Spleen (tissue), 11 donors: ENCODE data around the gene IGF1R. TPM values are rescaled to one million over a fixed set of nuclear protein-coding genes. Genes with fewer than 3 reads are reported as not detected.

ENCODE experiments used
- DNase-seq: peaks from one replicate; pipeline ENCODE4 v3.0.0-alpha.2; 2020
- H3K27ac ChIP-seq, 8 donors: fragments of 200-600 bp; sonication (generic) in 7 of 8; 1 replicate in 4 of 8; 2 replicates in 4 of 8; pipeline versions ENCODE4 v1.5.0 to v1.8.0; 2016 to 2021; ENCODE audit warnings: inconsistent platforms in 4 of 8, mild to moderate bottlenecking in 4 of 8, moderate library complexity in 1 of 8
- H3K27me3 ChIP-seq, 7 donors: fragments of 200-600 bp; sonication (generic) in 6 of 7; replicated peaks in 1 of 7; 1 replicate in 4 of 7; 2 replicates in 3 of 7; pipeline versions ENCODE4 v1.5.0 to v1.8.0; 2016 to 2021; ENCODE audit warnings: inconsistent platforms in 3 of 7, mild to moderate bottlenecking in 1 of 7
- H3K36me3 ChIP-seq, 6 donors: fragments of 200-600 bp; sonication (generic) in 5 of 6; 1 replicate in 4 of 6; 2 replicates in 2 of 6; pipeline versions ENCODE4 v1.5.0 to v1.8.0; 2016 to 2021; ENCODE audit warnings: inconsistent platforms in 2 of 6
- H3K4me1 ChIP-seq, 6 donors: fragments of 200-600 bp; sonication (generic) in 5 of 6; 1 replicate in 3 of 6; 2 replicates in 3 of 6; pipeline versions ENCODE4 v1.5.0 to v1.8.0; 2016 to 2021; ENCODE audit warnings: inconsistent platforms in 3 of 6
- H3K4me3 ChIP-seq, 8 donors: fragments of 200-600 bp; sonication (generic) in 7 of 8; 1 replicate in 4 of 8; 2 replicates in 4 of 8; pipeline versions ENCODE4 v1.5.0 to v1.8.0; 2016 to 2021; ENCODE audit warnings: inconsistent platforms in 4 of 8, mild to moderate bottlenecking in 4 of 8, moderate library complexity in 2 of 8
- H3K9me3 ChIP-seq, 8 donors: fragments of 200-600 bp; sonication (generic) in 7 of 8; 1 replicate in 4 of 8; 2 replicates in 4 of 8; pipeline versions ENCODE4 v1.5.0 to v1.8.0; 2016 to 2021; ENCODE audit warnings: inconsistent platforms in 4 of 8
- CTCF ChIP-seq, 11 experiments: fragments of 200-600 bp in 7 of 11; fragments of 450-650 bp in 4 of 11; sonication (generic) in 4 of 11; IDR thresholded peaks in 8 of 11; conservative IDR thresholded peaks in 3 of 11; 1 replicate in 7 of 11; 2 replicates in 4 of 11; pipeline versions ENCODE4 v1.4.0 to v1.8.0; 2016 to 2021; ENCODE audit warnings: antibody characterized with exemption in 11 of 11, inconsistent platforms in 4 of 11, mild to moderate bottlenecking in 1 of 11
- POLR2A ChIP-seq, 3 donors: fragments of 450-650 bp; IDR thresholded peaks; one replicate each; pipeline ENCODE4 v1.5.1; 2017; ENCODE audit warnings: antibody characterized with exemption in 3 of 3, mild to moderate bottlenecking in 1 of 3
- POLR2AphosphoS5 ChIP-seq, 3 donors: sonication (generic); formaldehyde crosslinking; IDR thresholded peaks; one replicate each; pipeline ENCODE4 v1.5.1; 2017; ENCODE audit warnings: antibody characterized with exemption in 3 of 3
- WGBS, 5 donors: extraction: QIAGEN DNeasy Blood & Tissue Kit in 3 of 5; methylation state at CpG; one replicate each; pipeline versions ENCODE4 v1.1.5 to v1.1.7; 2013 to 2018; 5-methylcytosine and 5-hydroxymethylcytosine counted together
- intact Hi-C: fragments of 100-400 bp; cut with DNase I; formaldehyde crosslinking; loops from one replicate; pipeline ENCODE4 v1.15.0; 2023; ENCODE audit warnings: low total_unique reads
- polyA plus RNA-seq, 3 donors: library from polyadenylated mRNA; stranded (reverse); fragments of 200-250 nt; gene quantifications; one replicate each; pipeline ENCODE4 v1.2.1, GENCODE V29; 2013
- total RNA-seq, 7 donors: library from RNA; depleted of rRNA in 3 of 7; stranded (reverse); fragments of >200 nt in 3 of 7; fragmentation: NEBNext Ultra II Directional in 4 of 7; extraction: Animal tissue kit (Norgen Biotek cat#: 25700) in 4 of 7; gene quantifications; one replicate each; pipeline versions ENCODE4 v1.1.0 to v1.2.1, GENCODE V29; 2016 to 2021
- donor health status: healthy with polysubstance abuse.
- donor health status: DM: no; HTN: no; CAD: no; lungs with moderate emphysema.
- donor health status: DM: no; HTN: no; CAD: no.
- donor health status: Bipolar disorder and iron deficiency.
- donor health status: healthy.
- donor health status: DM: no; HTN: no; CAD: no.
- donor health status: DM: yes; HTN: yes; CAD: no.

IGF1R gene
- total and polyA plus RNA-seq, 10 donors, result 1.1 to 104 (median 53.1) TPM

- peaks cover 0 to 18% (median 6%) of the 10 kb centered on the region in 6 donors for H3K4me1 ChIP-seq
- 72 to 81% (median 79%) methylated on average over 11 of the region's 11 CpGs for WGBS, 5 donors
- no peak for DNase-seq
- H3K27me3 ChIP-seq, result no peaks in the 10 kb centered on the region
- no peak overlapping the region for H3K27ac ChIP-seq
- H3K4me3 ChIP-seq, result no peak overlapping the region
- H3K9me3 ChIP-seq, result no peaks in the 10 kb centered on the region
- H3K36me3 ChIP-seq, result peaks cover 0 to 91% (median 37%) of the 10 kb centered on the region in 6 donors
- intact Hi-C loops, result no loop called here
- TF ChIP-seq CTCF (IDR thresholded peaks at IDR 0.05 in 8 of 11, conservative IDR thresholded peaks at IDR 0.05 in 3 of 11) (no peak), POLR2AphosphoS5 (IDR thresholded peaks at IDR 0.05) (no peak), POLR2A (IDR thresholded peaks at IDR 0.05) (no peak)
These were observed 276.2 kb downstream of the IGF1R start for GRCh38 chr15:98924401-98925049.

- no peaks in the 10 kb centered on the region for H3K9me3 ChIP-seq
- no peak for DNase-seq
- no peak overlapping the region for H3K27ac ChIP-seq
- WGBS, 5 donors, result 90 to 100% (median 96%) methylated on average over 1 of the region's 1 CpG
- H3K4me3 ChIP-seq, result no peak overlapping the region
- intact Hi-C loops, result no loop called here
- peaks cover 0 to 97% (median 38%) of the 10 kb centered on the region in 6 donors for H3K36me3 ChIP-seq
- H3K27me3 ChIP-seq, result no peaks in the 10 kb centered on the region
- TF ChIP-seq CTCF (IDR thresholded peaks at IDR 0.05 in 8 of 11, conservative IDR thresholded peaks at IDR 0.05 in 3 of 11) (no peak), POLR2A (IDR thresholded peaks at IDR 0.05) (no peak), POLR2AphosphoS5 (IDR thresholded peaks at IDR 0.05) (no peak)
- peaks cover 0 to 22% (median 6%) of the 10 kb centered on the region in 6 donors for H3K4me1 ChIP-seq
These were observed 277.9 kb downstream of the IGF1R start for GRCh38 chr15:98926236-98926635.

DNA sequence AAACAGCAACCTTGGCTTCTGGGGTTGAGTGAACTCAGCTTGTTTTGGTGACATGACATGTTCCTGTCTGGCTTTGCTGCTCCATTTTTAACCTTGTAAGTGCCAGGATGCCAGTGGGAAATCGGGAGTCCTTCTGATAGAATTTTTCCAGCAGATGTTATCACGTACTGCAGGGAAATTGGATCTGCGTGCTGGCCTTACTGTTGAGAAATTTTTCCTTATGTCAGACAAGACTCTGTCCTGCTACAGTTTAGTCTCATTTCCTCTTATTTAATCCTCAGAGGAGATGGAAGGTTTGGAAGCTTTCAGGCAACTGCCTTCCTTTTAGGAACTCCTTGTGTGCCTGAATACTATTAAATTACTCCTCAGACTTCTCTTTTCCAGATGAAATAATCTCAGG, 278.7 kb downstream of the IGF1R start:
- H3K4me1 ChIP-seq, result peaks cover 0 to 22% (median 6%) of the 10 kb centered on the region in 6 donors
- DNase-seq, result no peak
- no peaks in the 10 kb centered on the region for H3K9me3 ChIP-seq
- H3K27ac ChIP-seq, result no peak overlapping the region
- TF ChIP-seq CTCF (IDR thresholded peaks at IDR 0.05 in 8 of 11, conservative IDR thresholded peaks at IDR 0.05 in 3 of 11) (no peak), POLR2A (IDR thresholded peaks at IDR 0.05) (no peak), POLR2AphosphoS5 (IDR thresholded peaks at IDR 0.05) (no peak)
- H3K36me3 ChIP-seq, result peaks cover 0 to 97% (median 39%) of the 10 kb centered on the region in 6 donors
- 57 to 84% (median 69%) methylated on average over 3 of the region's 3 CpGs for WGBS, 5 donors
- H3K27me3 ChIP-seq, result no peaks in the 10 kb centered on the region
- H3K4me3 ChIP-seq, result no peak overlapping the region
- intact Hi-C loops, result no loop called here

DNA sequence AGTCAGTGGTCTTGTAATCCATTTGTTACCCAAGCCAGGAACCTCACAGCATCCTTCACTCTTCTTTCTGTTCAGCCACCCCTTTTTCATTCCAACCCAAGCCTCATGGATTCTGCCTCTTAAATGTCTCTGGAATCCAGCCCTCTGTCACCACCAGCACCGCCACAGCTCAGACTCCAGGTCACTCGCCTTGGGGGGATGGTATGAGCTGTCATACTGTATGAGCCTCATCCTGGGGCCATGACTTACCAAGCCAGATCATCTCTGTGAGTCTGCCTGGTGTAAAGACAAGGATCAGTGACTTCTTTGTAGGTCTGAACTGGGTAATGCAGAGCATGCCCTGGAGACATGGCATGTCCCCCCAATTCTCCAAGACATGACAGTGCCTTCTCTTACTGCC, 279.7 kb downstream of the IGF1R start:
- H3K4me3 ChIP-seq, result no peak overlapping the region
- TF ChIP-seq POLR2AphosphoS5 (IDR thresholded peaks at IDR 0.05), result no peak
- TF ChIP-seq POLR2A (IDR thresholded peaks at IDR 0.05), result no peak
- no peak for TF ChIP-seq CTCF (IDR thresholded peaks at IDR 0.05 in 8 of 11, conservative IDR thresholded peaks at IDR 0.05 in 3 of 11)
- 74 to 93% (median 84%) methylated on average over 2 of the region's 2 CpGs for WGBS, 5 donors
- no peak overlapping the region for H3K27ac ChIP-seq
- H3K4me1 ChIP-seq, result peaks cover 0 to 17% (median 4%) of the 10 kb centered on the region in 6 donors
- no peak for DNase-seq
- intact Hi-C loops, result no loop called here
- H3K27me3 ChIP-seq, result no peaks in the 10 kb centered on the region
- peaks cover 0 to 97% (median 34%) of the 10 kb centered on the region in 6 donors for H3K36me3 ChIP-seq
- H3K9me3 ChIP-seq, result no peaks in the 10 kb centered on the region
